ENCODE data around the gene SULF2.

DNA sequence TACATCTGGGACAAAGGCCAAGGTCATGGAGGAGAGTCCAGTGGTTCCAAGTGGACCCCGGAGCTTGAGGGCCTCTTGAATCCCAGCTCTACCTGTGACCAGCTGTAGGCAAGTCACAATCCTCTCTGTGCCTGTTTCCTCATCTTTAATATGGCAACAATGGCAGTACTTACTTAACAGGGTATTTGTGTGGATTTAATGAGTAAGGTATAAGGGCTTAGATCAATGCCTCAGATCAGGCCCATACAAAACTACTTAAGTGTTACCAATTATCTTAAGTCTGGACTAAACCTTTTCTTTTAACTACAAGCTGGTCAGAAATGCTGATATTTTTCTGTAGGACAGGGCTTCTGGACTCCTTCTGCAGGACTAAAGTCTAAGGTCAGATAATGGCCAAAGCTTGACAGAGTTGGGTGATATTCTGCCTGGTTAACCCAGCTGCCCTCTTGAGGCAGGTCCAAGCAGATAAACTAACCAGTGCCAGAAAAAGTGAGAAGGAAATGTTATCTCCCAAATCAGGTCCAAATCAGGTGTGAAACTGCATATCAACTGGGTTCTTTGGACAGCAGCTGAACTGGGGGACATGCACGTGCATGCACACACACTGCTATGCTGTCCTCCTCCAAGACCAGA, 2.2 kb downstream of the SULF2 start:
- no peak for TF ChIP-seq KLF1 (tag; IDR thresholded peaks at IDR 0.05)
- no peak for TF ChIP-seq FOXA3 (CRISPR knock-in tag; conservative IDR thresholded peaks at IDR 0.05 in 1 of 2, IDR thresholded peaks at IDR 0.05 in 1 of 2)
- no peak for TF ChIP-seq CBX5 (IDR thresholded peaks at IDR 0.05; ENCODE audit: borderline replicate concordance, low read depth)
- no peak for TF ChIP-seq POLR3A (IDR thresholded peaks at IDR 0.05; ENCODE audit: borderline replicate concordance, extremely low read depth, insufficient read depth, insufficient read length)
- TF ChIP-seq SRF (CRISPR knock-in tag; IDR thresholded peaks at IDR 0.05) = no peak
- TF ChIP-seq, protein P1, sequence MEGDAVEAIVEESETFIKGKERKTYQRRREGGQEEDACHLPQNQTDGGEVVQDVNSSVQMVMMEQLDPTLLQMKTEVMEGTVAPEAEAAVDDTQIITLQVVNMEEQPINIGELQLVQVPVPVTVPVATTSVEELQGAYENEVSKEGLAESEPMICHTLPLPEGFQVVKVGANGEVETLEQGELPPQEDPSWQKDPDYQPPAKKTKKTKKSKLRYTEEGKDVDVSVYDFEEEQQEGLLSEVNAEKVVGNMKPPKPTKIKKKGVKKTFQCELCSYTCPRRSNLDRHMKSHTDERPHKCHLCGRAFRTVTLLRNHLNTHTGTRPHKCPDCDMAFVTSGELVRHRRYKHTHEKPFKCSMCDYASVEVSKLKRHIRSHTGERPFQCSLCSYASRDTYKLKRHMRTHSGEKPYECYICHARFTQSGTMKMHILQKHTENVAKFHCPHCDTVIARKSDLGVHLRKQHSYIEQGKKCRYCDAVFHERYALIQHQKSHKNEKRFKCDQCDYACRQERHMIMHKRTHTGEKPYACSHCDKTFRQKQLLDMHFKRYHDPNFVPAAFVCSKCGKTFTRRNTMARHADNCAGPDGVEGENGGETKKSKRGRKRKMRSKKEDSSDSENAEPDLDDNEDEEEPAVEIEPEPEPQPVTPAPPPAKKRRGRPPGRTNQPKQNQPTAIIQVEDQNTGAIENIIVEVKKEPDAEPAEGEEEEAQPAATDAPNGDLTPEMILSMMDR (IDR thresholded peaks at IDR 0.05 in 2 of 3, conservative IDR thresholded peaks at IDR 0.05 in 1 of 3; ENCODE audit: insufficient read depth in 2 of 3, low read depth in 1 of 3, low read length in 3 of 3) = no peak
- no peak for TF ChIP-seq TARDBP (IDR thresholded peaks at IDR 0.05)
- no peak for TF ChIP-seq ZNF282 (CRISPR knock-in tag; IDR thresholded peaks at IDR 0.05)
- no peak for TF ChIP-seq RNF2 (IDR thresholded peaks at IDR 0.05)
- TF ChIP-seq FOS (IDR thresholded peaks at IDR 0.05; ENCODE audit: extremely low read depth, insufficient read length) = no peak
